Neural progenitor cell (in vitro differentiated cells): ENCODE data around the gene NBDY. TPM values are rescaled to one million over a fixed set of nuclear protein-coding genes. Genes with fewer than 3 reads are reported as not detected.

Experiments
- DNase-seq: peaks from one replicate; pipeline ENCODE4 v3.0.0-alpha.2; 2016; ENCODE audit warnings: low spot score
- H2AFZ ChIP-seq: fragments of 200-600 bp; sonication (generic); replicated peaks from 2 replicates; pipeline ENCODE4 v1.6.1; 2016; ENCODE audit warnings: antibody characterized with exemption
- H3F3A ChIP-seq: fragments of 200-600 bp; sonication (generic); 2 replicates; pipeline ENCODE4 v1.6.1; 2016; ENCODE audit warnings: antibody characterized with exemption, low read depth
- H3K27ac ChIP-seq: fragments of 200-600 bp; sonication (generic); 2 replicates; pipeline ENCODE4 v1.5.1; 2016; ENCODE audit warnings: mild to moderate bottlenecking
- H3K27me3 ChIP-seq: fragments of 200-600 bp; sonication (generic); 2 replicates; pipeline ENCODE4 v1.6.1; 2016; ENCODE audit warnings: mild to moderate bottlenecking, moderate library complexity
- H3K36me3 ChIP-seq: fragments of 200-600 bp; sonication (generic); 2 replicates; pipeline ENCODE4 v1.5.1; 2016
- H3K4me1 ChIP-seq: fragments of 200-600 bp; sonication (generic); 2 replicates; pipeline ENCODE4 v1.6.1; 2016; ENCODE audit warnings: mixed run types
- H3K4me2 ChIP-seq: fragments of 200-600 bp; sonication (generic); 2 replicates; pipeline ENCODE4 v1.6.1; 2016
- H3K4me3 ChIP-seq: fragments of 200-600 bp; sonication (generic); 2 replicates; pipeline ENCODE4 v1.5.1; 2016
- H3K79me2 ChIP-seq: fragments of 200-600 bp; sonication (generic); 2 replicates; pipeline ENCODE4 v1.6.1; 2016; ENCODE audit warnings: low read depth
- H3K9ac ChIP-seq: fragments of 200-600 bp; sonication (generic); 2 replicates; pipeline ENCODE4 v1.6.1; 2016
- H3K9me3 ChIP-seq: fragments of 200-600 bp; sonication (generic); 2 replicates; pipeline ENCODE4 v1.5.1; 2016; ENCODE audit warnings: low read depth
- H4K20me1 ChIP-seq: fragments of 200-600 bp; sonication (generic); 2 replicates; pipeline ENCODE4 v1.6.1; 2016; ENCODE audit warnings: low read depth
- H3K27ac Mint-ChIP-seq: 3 replicates; pipeline ENCODE4 v1.8.0; 2021; ENCODE audit warnings: mixed read lengths
- H3K27me3 Mint-ChIP-seq: 2 replicates; pipeline ENCODE4 v1.8.0; 2022; ENCODE audit warnings: low read depth, mild to moderate bottlenecking, inconsistent platforms, moderate library complexity, mixed read lengths; ENCODE audit not compliant: insufficient read depth
- H3K36me3 Mint-ChIP-seq: 3 replicates; pipeline ENCODE4 v1.8.0; 2021; ENCODE audit warnings: mixed read lengths
- H3K4me1 Mint-ChIP-seq: 3 replicates; pipeline ENCODE4 v1.8.0; 2021; ENCODE audit warnings: mixed read lengths
- H3K4me3 Mint-ChIP-seq: 3 replicates; pipeline ENCODE4 v1.8.0; 2021; ENCODE audit warnings: mild to moderate bottlenecking, moderate library complexity, mixed read lengths
- H3K9me3 Mint-ChIP-seq: 3 replicates; pipeline ENCODE4 v1.8.0; 2020; ENCODE audit warnings: mixed read lengths
- EZH2 ChIP-seq: fragments of 200-600 bp; sonication (generic); IDR thresholded peaks from 2 replicates; pipeline ENCODE4 v1.6.1; 2017; ENCODE audit warnings: antibody characterized with exemption, mild to moderate bottlenecking, moderate library complexity
- EZH2phosphoT487 ChIP-seq: fragments of 200-600 bp; sonication (generic); IDR thresholded peaks from 2 replicates; pipeline ENCODE4 v1.6.1; 2017; ENCODE audit warnings: antibody characterized with exemption
- total RNA-seq: library from RNA; depleted of rRNA; stranded (reverse); fragments of >200 nt; gene quantifications from 2 replicates; pipeline ENCODE4 v1.2.3, GENCODE V29; 2015; ENCODE audit warnings: low replicate concordance
- TF ChIP-seq, protein P1 (sequence below): fragments of 200-600 bp; sonication (generic); IDR thresholded peaks from 2 replicates; pipeline ENCODE4 v1.5.1; 2017; ENCODE audit warnings: antibody characterized with exemption, mild to moderate bottlenecking

NBDY gene
- total RNA-seq, 1 donor from 2014 or later = 12.2 TPM

DNA sequence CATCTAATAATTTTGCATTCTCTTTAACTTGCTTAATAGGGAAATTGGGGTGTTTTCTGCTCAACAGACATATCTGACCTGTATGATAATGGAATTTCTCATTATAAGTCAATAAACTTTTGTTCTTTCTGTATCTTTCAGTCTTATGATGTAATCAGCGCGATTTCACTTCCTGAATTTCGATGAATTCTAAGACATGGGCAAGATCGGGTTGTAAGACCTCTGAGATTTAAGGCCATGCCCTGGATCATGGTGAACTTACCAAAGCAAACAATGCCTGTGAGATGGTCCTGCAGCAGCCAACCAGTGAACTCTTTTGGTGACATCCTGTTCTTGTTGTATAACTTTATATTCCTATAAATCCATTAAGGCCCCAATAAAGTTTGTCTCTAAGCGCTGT lies 88.1 kb downstream of the NBDY start:
- Histone ChIP-seq H3K36me3 (no peaks in the 10 kb centered on the region), H2AFZ (no peak overlapping the region), H3K4me1 (no peaks in the 10 kb centered on the region), H3K4me3 (no peak overlapping the region), H3K9me3 (no peaks in the 10 kb centered on the region), H3F3A (no peaks in the 10 kb centered on the region), H3K27me3 (no peaks in the 10 kb centered on the region), H3K4me2 (no peak overlapping the region), H4K20me1 (no peaks in the 10 kb centered on the region), H3K9ac (no peak overlapping the region), H3K79me2 (no peaks in the 10 kb centered on the region), H3K27ac (no peak overlapping the region)
- peaks cover 7% of the 10 kb centered on the region for H3K36me3 Mint-ChIP-seq
- no peak overlapping the region for H3K27ac Mint-ChIP-seq
- no peak overlapping the region for H3K4me3 Mint-ChIP-seq
- peaks cover 4% of the 10 kb centered on the region for H3K9me3 Mint-ChIP-seq
- DNase-seq = no peak
- H3K4me1 Mint-ChIP-seq = no peaks in the 10 kb centered on the region
- peaks cover 3% of the 10 kb centered on the region for H3K27me3 Mint-ChIP-seq
- TF ChIP-seq, protein P1, sequence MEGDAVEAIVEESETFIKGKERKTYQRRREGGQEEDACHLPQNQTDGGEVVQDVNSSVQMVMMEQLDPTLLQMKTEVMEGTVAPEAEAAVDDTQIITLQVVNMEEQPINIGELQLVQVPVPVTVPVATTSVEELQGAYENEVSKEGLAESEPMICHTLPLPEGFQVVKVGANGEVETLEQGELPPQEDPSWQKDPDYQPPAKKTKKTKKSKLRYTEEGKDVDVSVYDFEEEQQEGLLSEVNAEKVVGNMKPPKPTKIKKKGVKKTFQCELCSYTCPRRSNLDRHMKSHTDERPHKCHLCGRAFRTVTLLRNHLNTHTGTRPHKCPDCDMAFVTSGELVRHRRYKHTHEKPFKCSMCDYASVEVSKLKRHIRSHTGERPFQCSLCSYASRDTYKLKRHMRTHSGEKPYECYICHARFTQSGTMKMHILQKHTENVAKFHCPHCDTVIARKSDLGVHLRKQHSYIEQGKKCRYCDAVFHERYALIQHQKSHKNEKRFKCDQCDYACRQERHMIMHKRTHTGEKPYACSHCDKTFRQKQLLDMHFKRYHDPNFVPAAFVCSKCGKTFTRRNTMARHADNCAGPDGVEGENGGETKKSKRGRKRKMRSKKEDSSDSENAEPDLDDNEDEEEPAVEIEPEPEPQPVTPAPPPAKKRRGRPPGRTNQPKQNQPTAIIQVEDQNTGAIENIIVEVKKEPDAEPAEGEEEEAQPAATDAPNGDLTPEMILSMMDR = no peak
- no peak for TF ChIP-seq EZH2
- TF ChIP-seq EZH2phosphoT487 = no peak

DNA sequence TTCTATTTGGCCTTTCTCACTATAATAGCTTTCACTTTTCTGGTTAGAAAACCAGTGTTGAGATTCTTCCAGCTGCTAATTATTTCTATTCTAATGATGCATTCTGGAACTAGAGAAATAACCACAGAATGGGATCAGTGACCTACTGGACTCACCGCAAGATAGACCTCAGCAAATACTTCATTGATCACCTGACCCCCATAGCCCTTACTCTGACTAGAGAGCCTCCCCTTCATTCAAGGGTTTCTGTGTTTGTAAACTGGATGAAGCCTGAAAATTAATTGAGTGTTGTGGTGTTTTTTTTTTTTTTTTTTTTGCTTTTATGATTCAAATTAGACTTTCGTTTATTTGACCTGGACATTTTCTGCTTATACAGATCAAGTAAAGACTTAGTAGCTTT lies 97.0 kb downstream of the NBDY start:
- Histone ChIP-seq H3K4me2 (no peak overlapping the region), H3K27me3 (no peaks in the 10 kb centered on the region), H2AFZ (no peak overlapping the region), H4K20me1 (no peaks in the 10 kb centered on the region), H3K79me2 (no peaks in the 10 kb centered on the region), H3K9ac (no peak overlapping the region), H3F3A (no peaks in the 10 kb centered on the region), H3K9me3 (no peaks in the 10 kb centered on the region), H3K27ac (no peak overlapping the region), H3K36me3 (no peaks in the 10 kb centered on the region), H3K4me1 (no peaks in the 10 kb centered on the region), H3K4me3 (no peak overlapping the region)
- no peaks in the 10 kb centered on the region for H3K4me1 Mint-ChIP-seq
- no peak for DNase-seq
- H3K9me3 Mint-ChIP-seq = no peaks in the 10 kb centered on the region
- no peak overlapping the region for H3K27ac Mint-ChIP-seq
- H3K27me3 Mint-ChIP-seq = no peaks in the 10 kb centered on the region
- TF ChIP-seq EZH2phosphoT487 = no peak
- TF ChIP-seq EZH2 = no peak
- TF ChIP-seq, protein P1 = no peak
- no peak overlapping the region for H3K4me3 Mint-ChIP-seq
- H3K36me3 Mint-ChIP-seq = no peaks in the 10 kb centered on the region

DNA sequence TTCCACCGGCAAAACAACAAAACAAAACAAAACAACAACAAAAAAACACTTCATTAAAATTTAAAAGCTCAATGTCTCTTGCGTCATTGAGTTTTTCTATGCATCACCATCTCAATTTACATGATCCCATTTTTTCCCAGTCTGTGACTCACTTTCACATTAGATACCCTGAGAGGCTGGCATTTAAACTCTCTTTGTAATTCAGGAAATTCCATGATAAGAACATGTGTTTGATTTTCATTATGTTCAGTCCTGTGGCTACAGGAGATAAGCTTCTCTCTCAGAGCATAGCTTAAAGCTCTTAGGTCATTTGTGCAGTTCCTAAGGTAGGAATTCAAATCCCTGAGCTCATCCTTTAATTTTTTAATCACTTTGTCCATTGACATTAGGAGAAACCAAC lies 104.6 kb downstream of the NBDY start:
- DNase-seq = no peak
- Histone ChIP-seq H3K27me3 (no peaks in the 10 kb centered on the region), H2AFZ (no peak overlapping the region), H3K4me1 (no peaks in the 10 kb centered on the region), H3K4me2 (no peak overlapping the region), H3K79me2 (no peaks in the 10 kb centered on the region), H3K4me3 (no peak overlapping the region), H3K27ac (no peak overlapping the region), H3K36me3 (no peaks in the 10 kb centered on the region), H3K9me3 (no peaks in the 10 kb centered on the region), H3F3A (no peaks in the 10 kb centered on the region), H4K20me1 (no peaks in the 10 kb centered on the region), H3K9ac (no peak overlapping the region)
- Mint-ChIP-seq H3K9me3 (peaks cover 9% of the 10 kb centered on the region), H3K27ac (no peak overlapping the region), H3K4me3 (no peak overlapping the region), H3K4me1 (no peaks in the 10 kb centered on the region), H3K36me3 (no peaks in the 10 kb centered on the region), H3K27me3 (no peaks in the 10 kb centered on the region)
- TF ChIP-seq, protein P1 = no peak
- TF ChIP-seq EZH2phosphoT487 (no peak), EZH2 (no peak)

DNA sequence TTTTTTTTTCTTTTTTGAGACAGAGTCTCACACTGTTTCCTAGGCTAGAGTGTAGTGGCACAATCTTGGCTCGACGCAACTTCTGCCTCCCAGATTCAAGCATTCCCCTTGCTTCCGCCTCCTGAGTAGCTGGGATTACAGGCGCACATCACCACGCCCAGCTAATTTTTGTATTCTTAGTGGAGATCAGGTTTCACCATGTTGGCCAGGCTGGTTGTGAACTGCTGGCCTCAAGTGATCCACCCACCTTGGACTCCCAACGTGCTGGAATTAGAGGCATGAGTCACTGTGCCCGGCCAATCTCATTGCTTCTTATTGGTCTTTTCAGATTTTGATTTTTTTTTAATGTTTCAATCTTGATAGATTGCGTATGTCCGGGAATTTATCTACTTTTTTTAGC lies 124.4 kb downstream of the NBDY start:
- Histone ChIP-seq H3K4me3 (no peak overlapping the region), H3K79me2 (no peaks in the 10 kb centered on the region), H3K4me1 (no peaks in the 10 kb centered on the region), H3K9ac (no peak overlapping the region), H4K20me1 (no peaks in the 10 kb centered on the region), H3K4me2 (no peak overlapping the region), H3K27ac (no peak overlapping the region), H3F3A (no peaks in the 10 kb centered on the region), H3K9me3 (no peaks in the 10 kb centered on the region), H3K27me3 (no peaks in the 10 kb centered on the region), H2AFZ (no peak overlapping the region), H3K36me3 (no peaks in the 10 kb centered on the region)
- Mint-ChIP-seq H3K36me3 (no peaks in the 10 kb centered on the region), H3K9me3 (peaks cover 12% of the 10 kb centered on the region), H3K4me1 (no peaks in the 10 kb centered on the region), H3K4me3 (no peak overlapping the region), H3K27ac (no peak overlapping the region), H3K27me3 (no peaks in the 10 kb centered on the region)
- no peak for TF ChIP-seq EZH2
- TF ChIP-seq, protein P1 = no peak
- DNase-seq = no peak
